ENCODE results near the gene BEAN1. TPM values are rescaled to one million over a fixed set of nuclear protein-coding genes. Genes with fewer than 3 reads are reported as not detected.

BEAN1 gene
- total RNA-seq, 1 donor from 2014 or later: 3.7 TPM

DNA sequence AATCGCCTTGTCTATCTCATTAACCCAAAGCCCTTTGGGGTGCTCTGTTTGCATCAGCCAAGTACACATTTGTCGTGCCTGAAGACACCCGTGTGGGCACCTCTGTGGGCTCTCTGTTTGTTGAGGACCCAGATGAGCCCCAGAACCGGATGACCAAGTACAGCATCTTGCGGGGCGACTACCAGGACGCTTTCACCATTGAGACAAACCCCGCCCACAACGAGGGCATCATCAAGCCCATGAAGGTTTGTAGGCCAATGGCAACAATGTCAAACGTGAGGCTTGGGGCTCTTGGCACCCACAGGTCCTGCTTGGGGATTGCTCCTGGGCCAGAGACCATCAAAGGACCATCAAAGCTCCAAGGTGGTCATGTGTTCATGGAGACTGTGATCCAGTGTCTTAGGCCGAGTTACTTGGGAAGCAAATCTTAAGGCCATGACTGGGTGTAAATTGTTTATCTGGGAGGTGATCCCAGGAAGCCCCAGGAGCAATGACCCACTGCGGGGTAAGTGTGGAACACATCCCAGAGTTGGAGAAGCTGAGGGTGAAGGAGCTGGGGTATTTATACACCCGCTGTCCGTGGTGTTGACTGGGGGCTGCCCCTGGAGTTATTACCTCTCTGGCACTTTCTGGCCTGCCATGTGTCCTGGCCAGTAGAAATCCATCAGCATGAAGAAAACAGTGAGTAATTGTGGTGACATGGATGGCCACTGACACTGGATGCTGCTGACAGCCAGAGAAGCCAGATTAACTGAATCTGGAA, 36.6 kb upstream of the BEAN1 start:
- Mint-ChIP-seq H3K9me3 (ENCODE audit: low read depth) (no peaks in the 10 kb centered on the region), H3K36me3 (ENCODE audit: low read depth) (no peaks in the 10 kb centered on the region), H3K4me1 (ENCODE audit: low read depth) (no peaks in the 10 kb centered on the region), H3K4me3 (ENCODE audit: unreplicated experiment) (no peak overlapping the region), H3K27ac (ENCODE audit: unreplicated experiment) (no peak overlapping the region), H3K27me3 (ENCODE audit: low read depth) (no peaks in the 10 kb centered on the region)
- no peak for DNase-seq (ENCODE audit: low spot score)
- TF ChIP-seq, protein P1, sequence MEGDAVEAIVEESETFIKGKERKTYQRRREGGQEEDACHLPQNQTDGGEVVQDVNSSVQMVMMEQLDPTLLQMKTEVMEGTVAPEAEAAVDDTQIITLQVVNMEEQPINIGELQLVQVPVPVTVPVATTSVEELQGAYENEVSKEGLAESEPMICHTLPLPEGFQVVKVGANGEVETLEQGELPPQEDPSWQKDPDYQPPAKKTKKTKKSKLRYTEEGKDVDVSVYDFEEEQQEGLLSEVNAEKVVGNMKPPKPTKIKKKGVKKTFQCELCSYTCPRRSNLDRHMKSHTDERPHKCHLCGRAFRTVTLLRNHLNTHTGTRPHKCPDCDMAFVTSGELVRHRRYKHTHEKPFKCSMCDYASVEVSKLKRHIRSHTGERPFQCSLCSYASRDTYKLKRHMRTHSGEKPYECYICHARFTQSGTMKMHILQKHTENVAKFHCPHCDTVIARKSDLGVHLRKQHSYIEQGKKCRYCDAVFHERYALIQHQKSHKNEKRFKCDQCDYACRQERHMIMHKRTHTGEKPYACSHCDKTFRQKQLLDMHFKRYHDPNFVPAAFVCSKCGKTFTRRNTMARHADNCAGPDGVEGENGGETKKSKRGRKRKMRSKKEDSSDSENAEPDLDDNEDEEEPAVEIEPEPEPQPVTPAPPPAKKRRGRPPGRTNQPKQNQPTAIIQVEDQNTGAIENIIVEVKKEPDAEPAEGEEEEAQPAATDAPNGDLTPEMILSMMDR (IDR thresholded peaks at IDR 0.05): no peak

DNA sequence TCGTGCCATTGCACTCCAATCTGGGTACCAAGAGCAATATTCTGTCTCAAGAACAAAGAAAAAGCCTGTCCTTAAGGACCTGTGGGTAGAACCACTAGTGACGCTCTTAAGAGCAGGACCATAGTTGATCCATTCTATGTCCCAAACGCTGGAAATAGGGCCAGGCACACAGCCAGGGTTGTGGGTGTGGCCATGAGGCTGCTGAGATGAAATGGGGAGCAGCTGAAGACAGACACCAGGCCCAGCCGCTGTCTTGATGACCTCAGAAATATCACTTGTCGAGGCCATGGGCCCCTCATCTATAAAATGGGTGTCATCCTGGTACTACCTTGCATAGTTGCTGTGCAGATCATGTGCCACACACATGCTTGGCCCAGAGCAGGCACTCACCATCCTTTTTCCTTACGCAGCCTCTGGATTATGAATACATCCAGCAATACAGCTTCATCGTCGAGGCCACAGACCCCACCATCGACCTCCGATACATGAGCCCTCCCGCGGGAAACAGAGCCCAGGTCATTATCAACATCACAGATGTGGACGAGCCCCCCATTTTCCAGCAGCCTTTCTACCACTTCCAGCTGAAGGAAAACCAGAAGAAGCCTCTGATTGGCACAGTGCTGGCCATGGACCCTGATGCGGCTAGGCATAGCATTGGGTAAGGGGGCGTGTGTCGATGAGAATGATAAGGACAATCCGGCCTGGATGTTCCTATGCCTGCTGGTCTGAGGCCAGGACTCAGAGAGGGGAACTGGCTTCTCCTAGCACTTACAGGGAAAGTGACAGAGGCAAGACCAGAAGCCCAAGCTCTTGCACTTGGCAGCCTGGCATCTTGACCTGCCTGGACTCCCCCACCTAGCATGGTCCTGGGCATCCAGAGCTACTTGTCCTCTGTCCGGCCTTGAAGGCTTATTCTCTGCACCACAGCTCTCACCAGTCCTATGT, 35.1 kb upstream of the BEAN1 start:
- Mint-ChIP-seq H3K36me3 (ENCODE audit: low read depth) (no peaks in the 10 kb centered on the region), H3K9me3 (ENCODE audit: low read depth) (no peaks in the 10 kb centered on the region), H3K27me3 (ENCODE audit: low read depth) (no peaks in the 10 kb centered on the region), H3K4me1 (ENCODE audit: low read depth) (no peaks in the 10 kb centered on the region), H3K4me3 (ENCODE audit: unreplicated experiment) (no peak overlapping the region), H3K27ac (ENCODE audit: unreplicated experiment) (no peak overlapping the region)
- DNase-seq (ENCODE audit: low spot score): no peak
- TF ChIP-seq, protein P1 (IDR thresholded peaks at IDR 0.05): no peak

DNA sequence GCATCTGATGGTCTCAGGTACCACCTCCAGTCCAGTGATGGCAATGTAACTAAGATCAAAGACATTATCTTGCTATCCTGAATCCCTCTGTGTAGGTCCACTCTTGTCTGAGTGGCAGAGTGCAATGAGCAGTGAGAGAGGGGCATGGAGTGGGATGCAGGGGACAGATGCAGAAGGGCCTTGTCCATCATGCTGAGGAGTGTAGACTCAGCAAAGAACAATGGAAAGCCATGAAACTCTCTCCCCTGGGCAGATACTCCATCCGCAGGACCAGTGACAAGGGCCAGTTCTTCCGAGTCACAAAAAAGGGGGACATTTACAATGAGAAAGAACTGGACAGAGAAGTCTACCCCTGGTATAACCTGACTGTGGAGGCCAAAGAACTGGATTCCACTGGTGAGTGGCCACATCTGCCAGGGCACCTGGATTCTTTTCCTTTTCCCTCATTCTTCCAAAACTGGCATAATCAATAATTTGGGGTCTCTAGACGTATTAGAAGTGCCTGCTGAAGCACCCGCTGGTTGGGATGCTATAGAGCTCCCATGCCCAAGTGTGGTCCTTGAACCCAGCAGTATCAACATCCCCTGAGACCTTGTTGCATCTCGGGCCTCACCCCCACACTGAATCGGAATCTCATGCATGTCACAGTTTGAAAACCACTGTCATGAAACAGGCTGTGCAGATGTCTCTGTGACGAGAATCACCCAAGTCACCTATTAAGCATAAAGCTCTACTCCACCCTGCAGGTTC, 31.1 kb upstream of the BEAN1 start:
- no peaks in the 10 kb centered on the region for H3K36me3 Mint-ChIP-seq (ENCODE audit: low read depth)
- peaks cover 3% of the 10 kb centered on the region for H3K4me1 Mint-ChIP-seq (ENCODE audit: low read depth)
- no peak overlapping the region for H3K4me3 Mint-ChIP-seq (ENCODE audit: unreplicated experiment)
- H3K9me3 Mint-ChIP-seq (ENCODE audit: low read depth): no peaks in the 10 kb centered on the region
- H3K27me3 Mint-ChIP-seq (ENCODE audit: low read depth): no peaks in the 10 kb centered on the region
- no peak overlapping the region for H3K27ac Mint-ChIP-seq (ENCODE audit: unreplicated experiment)
- TF ChIP-seq, protein P1 (IDR thresholded peaks at IDR 0.05): no peak
- no peak for DNase-seq (ENCODE audit: low spot score)

DNA sequence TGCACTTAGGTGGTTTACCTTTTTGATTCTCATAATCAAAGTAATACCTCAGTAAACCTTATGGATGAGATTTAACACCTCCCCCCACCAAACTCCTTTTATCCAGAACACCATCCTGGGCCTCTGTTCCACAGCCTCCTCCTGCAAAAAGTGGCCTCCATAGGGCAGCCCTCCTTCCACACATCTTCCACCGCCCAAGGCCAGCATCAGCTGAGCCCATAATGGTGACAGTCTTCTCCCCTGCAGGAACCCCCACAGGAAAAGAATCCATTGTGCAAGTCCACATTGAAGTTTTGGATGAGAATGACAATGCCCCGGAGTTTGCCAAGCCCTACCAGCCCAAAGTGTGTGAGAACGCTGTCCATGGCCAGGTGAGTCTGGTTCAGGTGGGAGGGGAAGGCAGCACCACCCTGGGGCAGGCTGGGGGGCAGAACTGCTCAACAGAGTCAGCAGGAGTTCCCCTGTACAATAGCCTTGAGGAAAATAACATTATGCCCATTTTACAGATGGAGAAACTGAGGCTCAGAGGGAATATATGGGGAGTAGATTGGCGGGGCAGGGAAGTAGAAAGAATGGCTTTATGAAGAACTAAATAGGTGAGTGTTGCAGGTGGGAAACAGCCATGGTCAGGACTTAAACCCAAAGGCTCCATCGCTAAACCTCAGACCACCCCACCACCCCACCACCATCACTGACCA, 29.2 kb upstream of the BEAN1 start:
- Mint-ChIP-seq H3K27me3 (ENCODE audit: low read depth) (no peaks in the 10 kb centered on the region), H3K27ac (ENCODE audit: unreplicated experiment) (no peak overlapping the region), H3K36me3 (ENCODE audit: low read depth) (no peaks in the 10 kb centered on the region), H3K4me3 (ENCODE audit: unreplicated experiment) (no peak overlapping the region), H3K4me1 (ENCODE audit: low read depth) (peaks cover 11% of the 10 kb centered on the region), H3K9me3 (ENCODE audit: low read depth) (no peaks in the 10 kb centered on the region)
- no peak for DNase-seq (ENCODE audit: low spot score)
- TF ChIP-seq, protein P1 (IDR thresholded peaks at IDR 0.05): no peak

Measured in chondrocyte (in vitro differentiated cells).